HepG2 (cell line): ENCODE measurements around the gene SRGAP2B.
"Not testable (repeated sequence)": the region's sequence is repeated elsewhere in the genome, so short reads cannot be mapped to it uniquely, and the experiment has no call there.

Experiments used
- GABPA ChIP-seq, 2 experiments: IDR thresholded peaks; 2 replicates each; pipeline ENCODE4 v1.6.1; 2011 to 2016; ENCODE audit warnings: low read depth in 2 of 2, low read length in 1 of 2, missing biosample characterization in 1 of 2, missing genetic modification characterization in 1 of 2
- KDM6A ChIP-seq: IDR thresholded peaks from 2 replicates; pipeline ENCODE4 v1.6.1; 2016; ENCODE audit warnings: low read depth
- RBM39 ChIP-seq: fragments of 200-400 bp; formaldehyde crosslinking; IDR thresholded peaks from one replicate; pipeline ENCODE4 v1.6.1; 2018; ENCODE audit warnings: antibody characterized with exemption, mild to moderate bottlenecking, low read depth, low read length; ENCODE audit not compliant: poor library complexity, severe bottlenecking
- ZBTB3 ChIP-seq: sonication (generic); formaldehyde crosslinking; IDR thresholded peaks from 2 replicates; pipeline ENCODE4 v1.4.0; 2020; ENCODE audit warnings: low read depth, mild to moderate bottlenecking, moderate library complexity, missing genetic modification reagents, borderline replicate concordance
- ZNF256 ChIP-seq: sonication (generic); formaldehyde crosslinking; conservative IDR thresholded peaks from 2 replicates; pipeline ENCODE4 v1.4.0; 2020; ENCODE audit warnings: missing genetic modification reagents

- not testable (repeated sequence) for TF ChIP-seq ZNF256; KDM6A (CRISPR knock-in tag); RBM39; ZBTB3 (CRISPR knock-in tag); GABPA (IDR thresholded peaks at IDR 0.05; ENCODE audit: low read depth, low read length); GABPA (CRISPR knock-in tag; IDR thresholded peaks at IDR 0.05; ENCODE audit: low read depth)
Measured at GRCh38 chr1:145008388-145008787, 86.7 kb downstream of the SRGAP2B start.
